K562 (cell line): Measurements from ENCODE around the gene CD109. TPM values are rescaled to one million over a fixed set of nuclear protein-coding genes. Genes with fewer than 3 reads are reported as not detected.

Source experiments
- ATAC-seq: fragments of 200-7000 bp; cut with Tn5 transposase; 3 replicates; pipeline ENCODE4 v1.9.1; 2020; ENCODE audit warnings: moderate library complexity
- BruUV-seq: library from RNA; stranded (reverse); fragments of 400-500 nt; replicated peaks from 2 replicates; lab custom pipeline; 2021; lab: Mats Ljungman, UMichigan
- CTCF ChIA-PET: fragments of 300-600 bp; formaldehyde crosslinking; extraction: SDS; loops from one replicate; lab custom pipeline; 2021; ENCODE audit warnings: low intra/inter-chr PET ratio; lab: Yijun Ruan, JAX
- POLR2A ChIA-PET: fragments of 300-600, 350-650 bp; sonication (Branson Sonifier 250); formaldehyde crosslinking; extraction: SDS; loops from one replicate; lab custom pipeline; 2021; ENCODE audit warnings: antibody characterized with exemption, inconsistent platforms; lab: Yijun Ruan, JAX
- DNase-seq, 4 experiments: peaks; one replicate each; pipeline versions ENCODE4 v3.0.0 to v3.0.0-alpha.2; 2011 to 2018; ENCODE audit warnings: low spot score in 3 of 4, mixed read lengths in 3 of 4; ENCODE audit errors: extremely low read depth in 1 of 4
- FAIRE-seq: peaks from 2 replicates; lab custom pipeline; 2011; peaks lifted over from hg19 to GRCh38; lab: Jason Lieb, UNC
- H2AFZ ChIP-seq: 2 replicates; pipeline ENCODE4 v1.6.0; 2011; ENCODE audit warnings: low read depth, low read length, control low read depth, inconsistent platforms
- H3K27ac ChIP-seq: fragments of 200-600 bp; 3 replicates; pipeline ENCODE4 v1.8.0; 2011; ENCODE audit warnings: low read depth, mild to moderate bottlenecking, control low read depth, inconsistent platforms, low read length, moderate library complexity, mixed read lengths; ENCODE audit errors: extremely low read depth
- H3K27me3 ChIP-seq, 2 experiments: fragments of 300-600 bp in 1 of 2; 2 replicates in 1 of 2; 3 replicates in 1 of 2; pipeline versions ENCODE4 v1.6.0 to v1.8.0; 2011; ENCODE audit warnings: inconsistent platforms in 2 of 2, low read length in 2 of 2, mild to moderate bottlenecking in 1 of 2, mixed read lengths in 1 of 2, moderate library complexity in 1 of 2; ENCODE audit not compliant: control insufficient read depth in 2 of 2, insufficient read depth in 2 of 2
- H3K36me3 ChIP-seq: fragments of 300-600 bp; 3 replicates; pipeline ENCODE4 v1.8.0; 2011; ENCODE audit warnings: mild to moderate bottlenecking, low read length, inconsistent platforms; ENCODE audit not compliant: control insufficient read depth, insufficient read depth
- H3K4me1 ChIP-seq, 2 experiments: fragments of 200-600 bp in 1 of 2; replicated peaks in 1 of 2; 2 replicates in 1 of 2; 3 replicates in 1 of 2; pipeline versions ENCODE4 v1.5.1 to v1.8.0; 2011; ENCODE audit warnings: inconsistent platforms in 2 of 2, low read length in 2 of 2, mild to moderate bottlenecking in 1 of 2, mixed read lengths in 1 of 2, moderate library complexity in 1 of 2; ENCODE audit not compliant: control insufficient read depth in 2 of 2, insufficient read depth in 2 of 2
- H3K4me2 ChIP-seq: 2 replicates; pipeline ENCODE4 v1.6.1; 2011; ENCODE audit warnings: low read length, control low read depth, inconsistent platforms, mixed read lengths; ENCODE audit not compliant: insufficient read depth
- H3K4me3 ChIP-seq: fragments of 200-600 bp; sonication (generic), shearing (Covaris generic); 2 replicates; pipeline ENCODE4 v1.5.1; 2016; ENCODE audit warnings: control low read depth, inconsistent platforms
- H3K79me2 ChIP-seq: fragments of 200-600 bp; 3 replicates; pipeline ENCODE4 v1.8.0; 2011; ENCODE audit warnings: low read length, inconsistent platforms; ENCODE audit not compliant: control insufficient read depth, insufficient read depth
- H3K9ac ChIP-seq, 2 experiments: 2 replicates each; pipeline versions ENCODE4 v1.6.0 to v1.6.1; 2011; ENCODE audit warnings: low read depth in 2 of 2, low read length in 2 of 2, control low read depth in 1 of 2, inconsistent platforms in 1 of 2, mild to moderate bottlenecking in 1 of 2, mixed read lengths in 1 of 2; ENCODE audit not compliant: insufficient read depth in 1 of 2
- H3K9me1 ChIP-seq: one replicate; pipeline ENCODE4 v1.6.0; 2011; ENCODE audit warnings: inconsistent platforms, mild to moderate bottlenecking, low read length, moderate library complexity; ENCODE audit not compliant: control insufficient read depth, insufficient read depth
- H3K9me3 ChIP-seq: replicated peaks from 2 replicates; pipeline ENCODE4 v1.5.1; 2011; ENCODE audit warnings: low read depth, low read length, inconsistent platforms; ENCODE audit not compliant: control insufficient read depth, insufficient read depth
- H4K20me1 ChIP-seq: replicated peaks from 2 replicates; pipeline ENCODE4 v1.6.1; 2011; ENCODE audit warnings: low read length, inconsistent platforms, mixed read lengths; ENCODE audit not compliant: control insufficient read depth, insufficient read depth
- CCNT2 ChIP-seq: IDR thresholded peaks from 2 replicates; pipeline ENCODE4 v1.6.1; 2011; ENCODE audit warnings: borderline replicate concordance, low read depth, mild to moderate bottlenecking, moderate library complexity, mixed read lengths, low read length; ENCODE audit not compliant: insufficient read length; ENCODE audit errors: extremely low read depth
- ERF ChIP-seq: fragments of 450-650 bp; formaldehyde crosslinking; IDR thresholded peaks from 2 replicates; pipeline ENCODE4 v1.4.0; 2020; ENCODE audit warnings: mild to moderate bottlenecking, mixed read lengths
- NEUROD1 ChIP-seq: fragments of 150-350 bp; IDR thresholded peaks from 2 replicates; pipeline ENCODE4 v1.6.1; 2014; ENCODE audit warnings: borderline replicate concordance, low read length, low read depth; ENCODE audit not compliant: partially characterized antibody
- NKRF ChIP-seq: fragments of 450-650 bp; IDR thresholded peaks from 2 replicates; pipeline ENCODE4 v1.6.1; 2016; ENCODE audit warnings: borderline replicate concordance
- PRPF4 ChIP-seq: fragments of 200-400 bp; formaldehyde crosslinking; IDR thresholded peaks from one replicate; pipeline ENCODE4 v1.6.1; 2017; ENCODE audit warnings: low read length, low read depth, mild to moderate bottlenecking; ENCODE audit not compliant: insufficient read depth, poor library complexity, severe bottlenecking
- TFE3 ChIP-seq: fragments of 450-650 bp; formaldehyde crosslinking; IDR thresholded peaks from 2 replicates; pipeline ENCODE4 v1.4.0; 2020; ENCODE audit warnings: mild to moderate bottlenecking, mixed read lengths
- ZNF143 ChIP-seq: sonication (generic); formaldehyde crosslinking; IDR thresholded peaks from 2 replicates; pipeline ENCODE4 v1.9.0; 2022; ENCODE audit warnings: mild to moderate bottlenecking, missing genetic modification reagents
- ZNF507 ChIP-seq: conservative IDR thresholded peaks from 2 replicates; pipeline ENCODE4 v1.6.1; 2017; ENCODE audit warnings: missing genetic modification characterization, missing compliant biosample characterization
- ZNF780A ChIP-seq: fragments of 250-450 bp; sonication (Bioruptor Pico); IDR thresholded peaks from 2 replicates; pipeline ENCODE4 v1.5.0; 2021; ENCODE audit warnings: mild to moderate bottlenecking
- WGBS: fragments of 100-300 bp; shearing (Covaris generic); methylation state at CpG from one replicate; pipeline ENCODE4 v1.1.6; 2016; ENCODE audit warnings: low coverage, mixed read lengths; ENCODE audit not compliant: insufficient coverage; ENCODE audit errors: missing lambda C conversion rate; 5-methylcytosine and 5-hydroxymethylcytosine counted together
- in situ Hi-C: fragments of 300-500 bp; cut with MboI; formaldehyde crosslinking; loops from 4 replicates; pipeline ENCODE4 v1.15.0; 2018; ENCODE audit warnings: inconsistent platforms, mixed read lengths
- intact Hi-C: fragments of 100-400 bp; cut with micrococcal nuclease; formaldehyde crosslinking; loops from 2 replicates; pipeline ENCODE4 v1.14.2; 2022
- polyA plus RNA-seq, 8 experiments: library from polyadenylated mRNA; depleted of rRNA in 4 of 8; stranded (reverse) in 5 of 8; unstranded in 3 of 8; fragments of >200 nt; fragmentation: Nextera tagmentation in 2 of 8; fragmentation: Illumina TruSeq in 1 of 8; extraction: Ambion mirVana in 2 of 8; extraction: Trizol in 1 of 8; gene quantifications; 2 replicates each; pipeline versions ENCODE4 v1.2.1 to v1.2.3, GENCODE V29; 2011 to 2014; ENCODE audit warnings: inconsistent platforms in 1 of 8, missing spikeins in 1 of 8
- total RNA-seq, 7 experiments: library from RNA; depleted of rRNA in 6 of 7; stranded (reverse); fragments of >200 nt in 6 of 7; fragmentation: Illumina TruSeq in 2 of 7; extraction: Trizol in 2 of 7; gene quantifications; 2 replicates each; pipeline versions ENCODE4 v1.2.1 to v1.2.3, GENCODE V29; 2011 to 2021; ENCODE audit warnings: low replicate concordance in 1 of 7

Gene CD109
- total and polyA plus RNA-seq, 9 of the 15 experiments (the other 6 are each of a cell fraction or from before 2014, with no cell fraction given) = under 0.01 to 0.22 (median 0.11) TPM

GRCh38 chr6:73719046-73719445 is 23.0 kb downstream of the CD109 start:
- no TSS peak for BruUV-seq
- Histone ChIP-seq H4K20me1 (no peaks in the 10 kb centered on the region), H3K4me1 (no peaks in the 10 kb centered on the region), H3K27ac (no peak overlapping the region), H3K79me2 (no peaks in the 10 kb centered on the region), H3K9me1 (no peaks in the 10 kb centered on the region), H3K9ac (no peak overlapping the region), H3K4me3 (no peak overlapping the region), H3K27me3 (peaks cover 0 to 2% of the 10 kb centered on the region in 2 experiments; a peak in 2 of 5 replicates), H2AFZ (no peak overlapping the region), H3K36me3 (no peaks in the 10 kb centered on the region), H3K9me3 (no peaks in the 10 kb centered on the region), H3K4me2 (no peak overlapping the region)
- DNase-seq = no peak
- no peak for FAIRE-seq
- 7% methylated on average over 2 of the region's 2 CpGs for WGBS
- no peak for ATAC-seq
- intact Hi-C loops (loop anchor here (5.0 kb wide), 1 partner anchor 42 kb away; no protein-coding TSS in a partner anchor), in situ Hi-C loops (no loop called here)
- CTCF ChIA-PET = no interaction called here
- POLR2A ChIA-PET = no interaction called here
- TF ChIP-seq ZNF780A (CRISPR knock-in tag) (no peak), NEUROD1 (no peak), ZNF143 (no peak), ERF (CRISPR knock-in tag) (no peak), NKRF (no peak), ZNF507 (no peak), CCNT2 (no peak), TFE3 (CRISPR knock-in tag) (no peak), PRPF4 (no peak)
